OCI-LY1 (cell line): ENCODE measurements around the gene TOR1B.

Experiments
- H2AFZ ChIP-seq: fragments of 200-600 bp; sonication (generic), shearing (Covaris generic); 2 replicates; pipeline ENCODE4 v1.6.0; 2014; ENCODE audit warnings: antibody characterized with exemption, mild to moderate bottlenecking, low read length
- H3F3A ChIP-seq: fragments of 200-600 bp; sonication (generic), shearing (Covaris generic); 2 replicates; pipeline ENCODE4 v1.6.0; 2014; ENCODE audit warnings: mild to moderate bottlenecking, antibody characterized with exemption, low read length, moderate library complexity; ENCODE audit not compliant: insufficient read depth
- H3K27ac ChIP-seq: fragments of 200-600 bp; sonication (generic); 2 replicates; pipeline ENCODE4 v1.5.1; 2014; ENCODE audit warnings: low read length, mixed run types, mild to moderate bottlenecking, low read depth; ENCODE audit not compliant: poor library complexity, severe bottlenecking
- H3K27me3 ChIP-seq: fragments of 200-600 bp; sonication (generic); 2 replicates; pipeline ENCODE4 v1.6.0; 2014; ENCODE audit warnings: antibody characterized with exemption, mild to moderate bottlenecking, low read length, moderate library complexity; ENCODE audit not compliant: insufficient read depth
- H3K36me3 ChIP-seq: fragments of 200-600 bp; sonication (generic); 2 replicates; pipeline ENCODE4 v1.6.1; 2014; ENCODE audit warnings: mild to moderate bottlenecking, antibody characterized with exemption, low read length, moderate library complexity, mixed read lengths; ENCODE audit not compliant: insufficient read depth
- H3K4me1 ChIP-seq: fragments of 200-600 bp; sonication (generic); 2 replicates; pipeline ENCODE4 v1.5.1; 2014; ENCODE audit warnings: mild to moderate bottlenecking, low read length, moderate library complexity; ENCODE audit not compliant: insufficient read depth, severe bottlenecking
- H3K4me2 ChIP-seq: fragments of 200-600 bp; sonication (generic), shearing (Covaris generic); 2 replicates; pipeline ENCODE4 v1.6.1; 2014; ENCODE audit warnings: low read length
- H3K4me3 ChIP-seq: fragments of 200-600 bp; sonication (generic); 2 replicates; pipeline ENCODE4 v1.5.1; 2014; ENCODE audit warnings: low read length, low read depth, mild to moderate bottlenecking, mixed read lengths; ENCODE audit not compliant: poor library complexity, severe bottlenecking
- H3K79me2 ChIP-seq: fragments of 200-600 bp; shearing (Covaris generic); 2 replicates; pipeline ENCODE4 v1.6.1; 2016; ENCODE audit warnings: mixed run types, low read length, mixed read lengths; ENCODE audit not compliant: insufficient read depth
- H3K9ac ChIP-seq: fragments of 200-600 bp; sonication (generic), shearing (Covaris generic); 2 replicates; pipeline ENCODE4 v1.6.1; 2014; ENCODE audit warnings: mild to moderate bottlenecking, low read length, mixed read lengths
- H3K9me2 ChIP-seq: fragments of 200-600 bp; sonication (generic), shearing (Covaris generic); 2 replicates; pipeline ENCODE4 v1.6.1; 2014; ENCODE audit warnings: low read depth, mild to moderate bottlenecking, low read length, mixed read lengths
- H3K9me3 ChIP-seq: fragments of 200-600 bp; shearing (Covaris generic); 2 replicates; pipeline ENCODE4 v1.6.1; 2014; ENCODE audit warnings: low read length, mixed read lengths
- H4K20me1 ChIP-seq: fragments of 200-600 bp; sonication (generic), shearing (Covaris generic); 2 replicates; pipeline ENCODE4 v1.6.0; 2016; ENCODE audit warnings: mild to moderate bottlenecking, low read length; ENCODE audit not compliant: insufficient read depth
- CTCF ChIP-seq: fragments of 200-600 bp; sonication (generic), shearing (Covaris generic); IDR thresholded peaks from 2 replicates; pipeline ENCODE4 v1.5.1; 2017; ENCODE audit warnings: mild to moderate bottlenecking, antibody characterized with exemption, low read length, moderate library complexity, mixed read lengths
- EZH2 ChIP-seq: fragments of 200-600 bp; sonication (generic), shearing (Covaris generic); IDR thresholded peaks from 2 replicates; pipeline ENCODE4 v1.8.0; 2017; ENCODE audit warnings: borderline replicate concordance, mixed run types, mild to moderate bottlenecking, antibody characterized with exemption, low read length, moderate library complexity, mixed read lengths

TOR1B gene

GRCh38 chr9:129832982-129833381 is 30.0 kb downstream of the TOR1B start:
- TF ChIP-seq CTCF (no peak), EZH2 (no peak)
- H3K36me3 ChIP-seq, result peaks cover 61% of the 10 kb centered on the region
- H3K79me2 ChIP-seq, result peaks cover 10% of the 10 kb centered on the region
- H3K4me2 ChIP-seq, result no peak overlapping the region
- no peaks in the 10 kb centered on the region for H3K9me3 ChIP-seq
- no peaks in the 10 kb centered on the region for H3K9me2 ChIP-seq
- H3K4me1 ChIP-seq, result peaks cover 20% of the 10 kb centered on the region
- no peak overlapping the region for H2AFZ ChIP-seq
- no peaks in the 10 kb centered on the region for H3K27me3 ChIP-seq
- H3F3A ChIP-seq, result no peaks in the 10 kb centered on the region
- H3K4me3 ChIP-seq, result no peak overlapping the region
- H3K9ac ChIP-seq, result no peak overlapping the region
- no peaks in the 10 kb centered on the region for H4K20me1 ChIP-seq
- no peak overlapping the region for H3K27ac ChIP-seq

GRCh38 chr9:129834489-129835127 is 31.6 kb downstream of the TOR1B start:
- H3K9ac ChIP-seq, result peak overlapping the region; percentile 93
- H3K27ac ChIP-seq, result peak overlapping the region; percentile 57
- no peaks in the 10 kb centered on the region for H3K9me3 ChIP-seq
- TF ChIP-seq CTCF (no peak), EZH2 (no peak)
- H3K4me1 ChIP-seq, result peaks cover 35% of the 10 kb centered on the region
- peaks cover 10% of the 10 kb centered on the region for H3K79me2 ChIP-seq
- no peaks in the 10 kb centered on the region for H3F3A ChIP-seq
- no peaks in the 10 kb centered on the region for H3K9me2 ChIP-seq
- H3K27me3 ChIP-seq, result no peaks in the 10 kb centered on the region
- peak overlapping the region; percentile 92 for H3K4me2 ChIP-seq
- H2AFZ ChIP-seq, result peak overlapping the region; percentile 80; the same call in 1 of the 2 replicates
- no peaks in the 10 kb centered on the region for H4K20me1 ChIP-seq
- peaks cover 47% of the 10 kb centered on the region for H3K36me3 ChIP-seq
- H3K4me3 ChIP-seq, result peak overlapping the region; percentile 98

GRCh38 chr9:129835128-129835859 is 32.3 kb downstream of the TOR1B start, which contains the start of the genes C9orf78 and USP20:
C9orf78 (minus strand) TSS chr9:129835275; CDS start chr9:129835221, 54 bp downstream.
USP20 (plus strand) TSS chr9:129835458; CDS start chr9:129852556, 17,098 bp downstream.
- Histone ChIP-seq H3K36me3 (peaks cover 40% of the 10 kb centered on the region), H3K4me1 (peaks cover 42% of the 10 kb centered on the region), H3K27me3 (no peaks in the 10 kb centered on the region), H3K9me2 (no peaks in the 10 kb centered on the region), H3K27ac (peak within 1 kb of the TSS; percentile 57), H2AFZ (peak within 1 kb of the TSS; percentile 80; the same call in 1 of the 2 replicates), H3K4me2 (peak within 1 kb of the TSS; percentile 92), H3K9me3 (no peaks in the 10 kb centered on the region), H4K20me1 (no peaks in the 10 kb centered on the region), H3F3A (no peaks in the 10 kb centered on the region), H3K79me2 (peaks cover 10% of the 10 kb centered on the region), H3K9ac (peak within 1 kb of the TSS; percentile 93), H3K4me3 (peak within 1 kb of the TSS; percentile 98)
- TF ChIP-seq CTCF (no peak), EZH2 (no peak)
